Neural cell (in vitro differentiated cells): ENCODE measurements around the gene NOS1AP. TPM values are rescaled to one million over a fixed set of nuclear protein-coding genes. Genes with fewer than 3 reads are reported as not detected.

Experiments used
- H2AFZ ChIP-seq: fragments of 200-600, 300-800 bp; sonication (generic), shearing (Covaris generic); 2 replicates; pipeline ENCODE4 v1.6.0; 2014; ENCODE audit warnings: low read depth, mild to moderate bottlenecking, antibody characterized with exemption, low read length, moderate library complexity
- H3F3A ChIP-seq: fragments of 200-600 bp; shearing (Covaris generic); 2 replicates; pipeline ENCODE4 v1.6.1; 2016; ENCODE audit warnings: mild to moderate bottlenecking, moderate library complexity, mixed read lengths, antibody characterized with exemption, low read length; ENCODE audit not compliant: insufficient read depth, poor library complexity, severe bottlenecking
- H3K27ac ChIP-seq: fragments of 200-600, 300-800 bp; sonication (generic), shearing (Covaris generic); 2 replicates; pipeline ENCODE4 v1.5.1; 2014; ENCODE audit warnings: mild to moderate bottlenecking, low read length, moderate library complexity
- H3K27me3 ChIP-seq: fragments of 300-800, 200-600 bp; sonication (generic), shearing (Covaris generic); 2 replicates; pipeline ENCODE4 v1.6.0; 2014; ENCODE audit warnings: mild to moderate bottlenecking, low read depth, low read length, moderate library complexity; ENCODE audit not compliant: insufficient read depth
- H3K36me3 ChIP-seq: fragments of 300-800, 200-600 bp; sonication (generic), shearing (Covaris generic); 2 replicates; pipeline ENCODE4 v1.5.1; 2014; ENCODE audit warnings: mild to moderate bottlenecking, antibody characterized with exemption, low read length, moderate library complexity; ENCODE audit not compliant: insufficient read depth
- H3K4me2 ChIP-seq: fragments of 300-800, 200-600 bp; sonication (generic), shearing (Covaris generic); 2 replicates; pipeline ENCODE4 v1.6.0; 2014; ENCODE audit warnings: mild to moderate bottlenecking, low read length
- H3K4me3 ChIP-seq: fragments of 300-800, 200-600 bp; sonication (generic), shearing (Covaris generic); 2 replicates; pipeline ENCODE4 v1.5.1; 2014; ENCODE audit warnings: mild to moderate bottlenecking, low read length, moderate library complexity
- H3K79me2 ChIP-seq: fragments of 200-600 bp; shearing (Covaris generic); replicated peaks from 2 replicates; pipeline ENCODE4 v1.6.0; 2014; ENCODE audit warnings: mild to moderate bottlenecking, low read length, moderate library complexity; ENCODE audit not compliant: insufficient read depth
- H3K9ac ChIP-seq: fragments of 300-800, 200-600 bp; sonication (generic), shearing (Covaris generic); 2 replicates; pipeline ENCODE4 v1.6.1; 2016; ENCODE audit warnings: mild to moderate bottlenecking, low read length, mixed read lengths
- H3K9me2 ChIP-seq: fragments of 200-600 bp; shearing (Covaris generic); 2 replicates; pipeline ENCODE4 v1.6.1; 2016; ENCODE audit warnings: mild to moderate bottlenecking, low read length, mixed read lengths; ENCODE audit not compliant: insufficient read depth
- H3K9me3 ChIP-seq: fragments of 200-600, 300-800 bp; sonication (generic), shearing (Covaris generic); 2 replicates; pipeline ENCODE4 v1.6.1; 2016; ENCODE audit warnings: mild to moderate bottlenecking, mixed run types, low read length, moderate library complexity, mixed read lengths
- H4K20me1 ChIP-seq: fragments of 200-600 bp; shearing (Covaris generic); 2 replicates; pipeline ENCODE4 v1.6.1; 2016; ENCODE audit warnings: mild to moderate bottlenecking, mixed run types; ENCODE audit not compliant: insufficient read depth
- EP300 ChIP-seq: fragments of 450-650 bp; conservative IDR thresholded peaks from 2 replicates; pipeline ENCODE4 v1.6.1; 2014; ENCODE audit warnings: antibody characterized with exemption, mild to moderate bottlenecking, moderate library complexity; ENCODE audit not compliant: poor library complexity, severe bottlenecking
- EZH2 ChIP-seq: fragments of 200-600, 300-800 bp; shearing (Covaris generic), sonication (generic); IDR thresholded peaks from 2 replicates; pipeline ENCODE4 v1.6.1; 2014; ENCODE audit warnings: antibody characterized with exemption, low read length, borderline replicate concordance, mild to moderate bottlenecking; ENCODE audit not compliant: insufficient read depth, poor library complexity, severe bottlenecking
- MXI1 ChIP-seq: fragments of 450-650 bp; conservative IDR thresholded peaks from 2 replicates; pipeline ENCODE4 v1.6.1; 2014; ENCODE audit warnings: antibody characterized with exemption, mild to moderate bottlenecking; ENCODE audit not compliant: poor library complexity, severe bottlenecking
- POLR2AphosphoS5 ChIP-seq: IDR thresholded peaks from 2 replicates; pipeline ENCODE4 v1.6.1; 2012
- RAD21 ChIP-seq: fragments of 450-650 bp; conservative IDR thresholded peaks from 2 replicates; pipeline ENCODE4 v1.6.1; 2014; ENCODE audit warnings: antibody characterized with exemption, mild to moderate bottlenecking, moderate library complexity
- SMC3 ChIP-seq: fragments of 450-650 bp; conservative IDR thresholded peaks from 2 replicates; pipeline ENCODE4 v1.6.1; 2014; ENCODE audit warnings: antibody characterized with exemption, mild to moderate bottlenecking, moderate library complexity; ENCODE audit not compliant: poor library complexity
- TAF1 ChIP-seq: IDR thresholded peaks from 2 replicates; pipeline ENCODE4 v1.6.1; 2012; ENCODE audit warnings: low read depth
- polyA plus RNA-seq: library from polyadenylated mRNA; depleted of rRNA; stranded (reverse); fragments of >200 nt; gene quantifications from 2 replicates; pipeline ENCODE4 v1.2.3, GENCODE V29; 2014
- TF ChIP-seq, protein P1 (sequence below): fragments of 450-650 bp; IDR thresholded peaks from 2 replicates; pipeline ENCODE4 v1.5.1; 2014; ENCODE audit warnings: antibody characterized with exemption, mild to moderate bottlenecking, moderate library complexity; ENCODE audit not compliant: poor library complexity, severe bottlenecking
- TF ChIP-seq, protein P2 (sequence below): IDR thresholded peaks from 2 replicates; pipeline ENCODE4 v1.6.1; 2012; ENCODE audit warnings: borderline replicate concordance

The NOS1AP gene
- polyA plus RNA-seq, 1 donor from 2014 or later = 5.3 TPM

DNA sequence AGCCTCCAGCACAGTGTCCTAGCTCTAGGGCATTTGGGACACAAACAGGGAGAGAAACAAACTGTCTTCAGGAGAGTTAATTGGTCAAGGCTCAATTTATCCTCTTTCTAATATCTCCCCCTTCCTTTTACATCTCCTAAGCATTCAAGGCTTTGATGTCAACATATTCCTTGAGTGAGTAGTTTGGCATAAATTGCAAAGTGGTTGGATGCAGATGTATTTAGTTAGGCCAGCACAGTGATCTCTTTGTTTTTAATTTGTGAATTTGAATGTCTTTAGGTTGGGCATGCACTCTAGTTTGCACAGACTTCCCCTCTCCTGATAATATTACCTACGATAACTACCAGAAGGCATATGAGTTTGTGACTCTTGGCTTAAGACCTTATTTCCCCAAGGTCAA is 33.3 kb upstream of the NOS1AP start:
- no peak overlapping the region for H3K9ac ChIP-seq
- H3K4me3 ChIP-seq = no peak overlapping the region
- H3K9me3 ChIP-seq = no peaks in the 10 kb centered on the region
- no peaks in the 10 kb centered on the region for H3K9me2 ChIP-seq
- no peak overlapping the region for H3K4me2 ChIP-seq
- TF ChIP-seq POLR2AphosphoS5 (no peak), EZH2 (no peak), MXI1 (no peak), SMC3 (no peak), RAD21 (no peak), TAF1 (no peak), EP300 (no peak)
- TF ChIP-seq, protein P1, sequence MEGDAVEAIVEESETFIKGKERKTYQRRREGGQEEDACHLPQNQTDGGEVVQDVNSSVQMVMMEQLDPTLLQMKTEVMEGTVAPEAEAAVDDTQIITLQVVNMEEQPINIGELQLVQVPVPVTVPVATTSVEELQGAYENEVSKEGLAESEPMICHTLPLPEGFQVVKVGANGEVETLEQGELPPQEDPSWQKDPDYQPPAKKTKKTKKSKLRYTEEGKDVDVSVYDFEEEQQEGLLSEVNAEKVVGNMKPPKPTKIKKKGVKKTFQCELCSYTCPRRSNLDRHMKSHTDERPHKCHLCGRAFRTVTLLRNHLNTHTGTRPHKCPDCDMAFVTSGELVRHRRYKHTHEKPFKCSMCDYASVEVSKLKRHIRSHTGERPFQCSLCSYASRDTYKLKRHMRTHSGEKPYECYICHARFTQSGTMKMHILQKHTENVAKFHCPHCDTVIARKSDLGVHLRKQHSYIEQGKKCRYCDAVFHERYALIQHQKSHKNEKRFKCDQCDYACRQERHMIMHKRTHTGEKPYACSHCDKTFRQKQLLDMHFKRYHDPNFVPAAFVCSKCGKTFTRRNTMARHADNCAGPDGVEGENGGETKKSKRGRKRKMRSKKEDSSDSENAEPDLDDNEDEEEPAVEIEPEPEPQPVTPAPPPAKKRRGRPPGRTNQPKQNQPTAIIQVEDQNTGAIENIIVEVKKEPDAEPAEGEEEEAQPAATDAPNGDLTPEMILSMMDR = no peak
- TF ChIP-seq, protein P2, sequence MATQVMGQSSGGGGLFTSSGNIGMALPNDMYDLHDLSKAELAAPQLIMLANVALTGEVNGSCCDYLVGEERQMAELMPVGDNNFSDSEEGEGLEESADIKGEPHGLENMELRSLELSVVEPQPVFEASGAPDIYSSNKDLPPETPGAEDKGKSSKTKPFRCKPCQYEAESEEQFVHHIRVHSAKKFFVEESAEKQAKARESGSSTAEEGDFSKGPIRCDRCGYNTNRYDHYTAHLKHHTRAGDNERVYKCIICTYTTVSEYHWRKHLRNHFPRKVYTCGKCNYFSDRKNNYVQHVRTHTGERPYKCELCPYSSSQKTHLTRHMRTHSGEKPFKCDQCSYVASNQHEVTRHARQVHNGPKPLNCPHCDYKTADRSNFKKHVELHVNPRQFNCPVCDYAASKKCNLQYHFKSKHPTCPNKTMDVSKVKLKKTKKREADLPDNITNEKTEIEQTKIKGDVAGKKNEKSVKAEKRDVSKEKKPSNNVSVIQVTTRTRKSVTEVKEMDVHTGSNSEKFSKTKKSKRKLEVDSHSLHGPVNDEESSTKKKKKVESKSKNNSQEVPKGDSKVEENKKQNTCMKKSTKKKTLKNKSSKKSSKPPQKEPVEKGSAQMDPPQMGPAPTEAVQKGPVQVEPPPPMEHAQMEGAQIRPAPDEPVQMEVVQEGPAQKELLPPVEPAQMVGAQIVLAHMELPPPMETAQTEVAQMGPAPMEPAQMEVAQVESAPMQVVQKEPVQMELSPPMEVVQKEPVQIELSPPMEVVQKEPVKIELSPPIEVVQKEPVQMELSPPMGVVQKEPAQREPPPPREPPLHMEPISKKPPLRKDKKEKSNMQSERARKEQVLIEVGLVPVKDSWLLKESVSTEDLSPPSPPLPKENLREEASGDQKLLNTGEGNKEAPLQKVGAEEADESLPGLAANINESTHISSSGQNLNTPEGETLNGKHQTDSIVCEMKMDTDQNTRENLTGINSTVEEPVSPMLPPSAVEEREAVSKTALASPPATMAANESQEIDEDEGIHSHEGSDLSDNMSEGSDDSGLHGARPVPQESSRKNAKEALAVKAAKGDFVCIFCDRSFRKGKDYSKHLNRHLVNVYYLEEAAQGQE = no peak
- no peaks in the 10 kb centered on the region for H3K79me2 ChIP-seq
- H3K27ac ChIP-seq = no peak overlapping the region
- no peaks in the 10 kb centered on the region for H3K36me3 ChIP-seq
- no peaks in the 10 kb centered on the region for H3F3A ChIP-seq
- H3K27me3 ChIP-seq = no peaks in the 10 kb centered on the region
- no peak overlapping the region for H2AFZ ChIP-seq
- H4K20me1 ChIP-seq = no peaks in the 10 kb centered on the region

DNA sequence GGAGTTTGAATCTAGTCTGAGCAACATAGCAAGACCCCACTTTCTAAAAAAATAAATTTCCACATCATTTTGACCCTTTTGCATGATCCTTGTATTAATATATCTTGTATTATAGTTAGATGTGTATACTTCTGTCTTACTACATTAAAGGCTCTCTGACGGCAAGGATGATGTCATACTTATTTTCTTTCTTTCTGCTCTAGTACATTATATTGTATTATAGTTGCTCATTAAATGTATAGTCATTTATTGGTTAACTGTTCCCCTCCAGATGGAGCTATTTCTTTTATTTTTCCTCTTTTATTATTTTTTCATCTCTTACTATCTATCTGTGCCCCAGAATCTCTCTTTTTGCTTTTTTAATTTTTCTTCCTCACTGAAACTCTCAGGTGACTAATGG is 30.9 kb upstream of the NOS1AP start:
- TF ChIP-seq EZH2 (no peak), MXI1 (no peak), TAF1 (no peak)
- Histone ChIP-seq H3K27me3 (no peaks in the 10 kb centered on the region), H3K79me2 (no peaks in the 10 kb centered on the region), H3K36me3 (no peaks in the 10 kb centered on the region), H3K27ac (no peak overlapping the region), H3K4me2 (no peak overlapping the region), H3K9ac (no peak overlapping the region), H3K9me3 (no peaks in the 10 kb centered on the region), H3K4me3 (no peak overlapping the region), H4K20me1 (no peaks in the 10 kb centered on the region), H3F3A (no peaks in the 10 kb centered on the region), H3K9me2 (no peaks in the 10 kb centered on the region), H2AFZ (no peak overlapping the region)

DNA sequence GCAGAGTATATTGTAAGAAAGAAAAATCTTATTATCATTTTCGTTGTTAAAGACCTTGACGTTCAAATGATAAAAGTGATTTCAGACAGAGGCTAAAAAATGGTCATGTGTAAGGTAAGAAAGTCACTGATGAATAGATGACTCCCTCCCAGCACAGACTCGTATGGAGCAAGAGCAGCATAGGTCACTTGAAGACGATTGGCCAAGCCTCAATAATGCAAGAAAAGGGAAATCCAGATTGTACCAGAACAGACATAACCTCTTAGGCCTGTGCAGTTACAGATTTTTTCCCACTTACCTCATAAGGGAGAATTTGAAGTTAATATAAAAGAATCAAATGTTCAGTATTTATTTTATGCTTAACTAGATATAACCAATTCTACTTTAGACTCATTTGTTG is 29.5 kb upstream of the NOS1AP start:
- H3K4me2 ChIP-seq = no peak overlapping the region
- TF ChIP-seq, protein P2 = no peak
- TF ChIP-seq EZH2 (no peak), RAD21 (no peak), POLR2AphosphoS5 (no peak), EP300 (no peak), TAF1 (no peak), MXI1 (no peak), SMC3 (no peak)
- TF ChIP-seq, protein P1 = no peak
- H3K27ac ChIP-seq = no peak overlapping the region
- no peak overlapping the region for H3K4me3 ChIP-seq
- no peak overlapping the region for H3K9ac ChIP-seq
- no peaks in the 10 kb centered on the region for H3F3A ChIP-seq
- H3K36me3 ChIP-seq = no peaks in the 10 kb centered on the region
- H3K27me3 ChIP-seq = no peaks in the 10 kb centered on the region
- no peaks in the 10 kb centered on the region for H4K20me1 ChIP-seq
- H3K9me2 ChIP-seq = no peaks in the 10 kb centered on the region
- no peaks in the 10 kb centered on the region for H3K9me3 ChIP-seq
- no peaks in the 10 kb centered on the region for H3K79me2 ChIP-seq
- no peak overlapping the region for H2AFZ ChIP-seq
